Peyer's patch (tissue), 4 donors: Measurements from ENCODE around the gene TUSC2. TPM values are rescaled to one million over a fixed set of nuclear protein-coding genes. Genes with fewer than 3 reads are reported as not detected.

Experiments used
- DNase-seq, 3 donors: peaks; one replicate each; pipeline ENCODE4 v3.0.0-alpha.2; 2017 to 2019
- H3K27ac ChIP-seq, 4 donors: fragments of 200-600 bp; sonication (generic); one replicate each; pipeline ENCODE4 v1.5.1; 2016 to 2019
- H3K27me3 ChIP-seq, 2 donors: fragments of 200-600 bp; sonication (generic); one replicate each; pipeline ENCODE4 v1.5.1; 2019
- H3K36me3 ChIP-seq, 3 donors: fragments of 200-600 bp; sonication (generic); one replicate each; pipeline ENCODE4 v1.5.1; 2016 to 2019
- H3K4me1 ChIP-seq, 4 donors: fragments of 200-600 bp; sonication (generic); one replicate each; pipeline ENCODE4 v1.5.1; 2016 to 2019
- H3K4me3 ChIP-seq, 4 donors: fragments of 200-600 bp; sonication (generic); 1 replicate in 3 of 4; 2 replicates in 1 of 4; pipeline ENCODE4 v1.5.1; 2016 to 2019; ENCODE audit warnings: mild to moderate bottlenecking in 1 of 4
- H3K9me3 ChIP-seq, 4 donors: fragments of 200-600 bp; sonication (generic); one replicate each; pipeline ENCODE4 v1.5.1; 2016 to 2019; ENCODE audit warnings: mild to moderate bottlenecking in 1 of 4
- POLR2A ChIP-seq, 2 donors: fragments of 450-650 bp; IDR thresholded peaks; one replicate each; pipeline ENCODE4 v1.5.1; 2017; ENCODE audit warnings: antibody characterized with exemption in 2 of 2, mild to moderate bottlenecking in 2 of 2, moderate library complexity in 2 of 2
- total RNA-seq, 4 donors: library from RNA; depleted of rRNA; stranded (reverse); fragments of >200 nt; gene quantifications; one replicate each; pipeline ENCODE4 v1.1.0, GENCODE V29; 2016
- TF ChIP-seq, protein P1 (sequence below), 6 experiments: fragments of 450-650 bp in 4 of 6; fragments of 200-600 bp in 2 of 6; sonication (generic) in 1 of 6; IDR thresholded peaks; one replicate each; pipeline ENCODE4 v1.5.1; 2017 to 2019; ENCODE audit warnings: antibody characterized with exemption in 6 of 6, mild to moderate bottlenecking in 3 of 6, moderate library complexity in 1 of 6

Gene TUSC2
- total RNA-seq, 4 donors from 2014 or later: 5.8 to 19.8 (median 17.5) TPM

DNA sequence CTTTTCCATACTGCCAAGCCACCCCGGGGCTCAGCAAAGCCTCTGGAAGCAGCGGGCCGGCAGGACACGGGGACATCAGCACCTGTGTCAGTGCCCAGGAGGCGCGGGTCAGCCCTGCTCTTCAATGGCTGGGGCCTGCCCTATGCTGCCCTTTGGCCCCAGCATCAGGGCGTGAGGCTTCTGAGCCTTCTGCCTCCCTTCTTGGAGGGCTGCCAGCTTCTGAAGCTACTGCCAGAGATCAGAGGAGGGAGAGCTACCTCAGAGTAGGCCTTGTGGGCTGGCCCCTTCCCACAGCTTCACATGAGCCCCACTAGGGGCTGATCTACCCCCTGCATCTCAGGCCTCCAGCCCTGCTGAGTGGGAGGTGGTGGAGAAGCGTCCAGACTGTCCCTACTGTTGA, 44.3 kb upstream of the TUSC2 start:
- Histone ChIP-seq H3K9me3 (no peaks in the 10 kb centered on the region), H3K4me1 (peaks cover 0 to 6% (median 0%) of the 10 kb centered on the region in 4 donors), H3K36me3 (no peaks in the 10 kb centered on the region), H3K4me3 (no peak overlapping the region), H3K27me3 (no peaks in the 10 kb centered on the region), H3K27ac (no peak overlapping the region)
- DNase-seq: peak in 2 of 3 donors; percentile 84 to 87
- TF ChIP-seq, protein P1, sequence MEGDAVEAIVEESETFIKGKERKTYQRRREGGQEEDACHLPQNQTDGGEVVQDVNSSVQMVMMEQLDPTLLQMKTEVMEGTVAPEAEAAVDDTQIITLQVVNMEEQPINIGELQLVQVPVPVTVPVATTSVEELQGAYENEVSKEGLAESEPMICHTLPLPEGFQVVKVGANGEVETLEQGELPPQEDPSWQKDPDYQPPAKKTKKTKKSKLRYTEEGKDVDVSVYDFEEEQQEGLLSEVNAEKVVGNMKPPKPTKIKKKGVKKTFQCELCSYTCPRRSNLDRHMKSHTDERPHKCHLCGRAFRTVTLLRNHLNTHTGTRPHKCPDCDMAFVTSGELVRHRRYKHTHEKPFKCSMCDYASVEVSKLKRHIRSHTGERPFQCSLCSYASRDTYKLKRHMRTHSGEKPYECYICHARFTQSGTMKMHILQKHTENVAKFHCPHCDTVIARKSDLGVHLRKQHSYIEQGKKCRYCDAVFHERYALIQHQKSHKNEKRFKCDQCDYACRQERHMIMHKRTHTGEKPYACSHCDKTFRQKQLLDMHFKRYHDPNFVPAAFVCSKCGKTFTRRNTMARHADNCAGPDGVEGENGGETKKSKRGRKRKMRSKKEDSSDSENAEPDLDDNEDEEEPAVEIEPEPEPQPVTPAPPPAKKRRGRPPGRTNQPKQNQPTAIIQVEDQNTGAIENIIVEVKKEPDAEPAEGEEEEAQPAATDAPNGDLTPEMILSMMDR (IDR thresholded peaks at IDR 0.05): no peak
- TF ChIP-seq POLR2A (IDR thresholded peaks at IDR 0.05): no peak

DNA sequence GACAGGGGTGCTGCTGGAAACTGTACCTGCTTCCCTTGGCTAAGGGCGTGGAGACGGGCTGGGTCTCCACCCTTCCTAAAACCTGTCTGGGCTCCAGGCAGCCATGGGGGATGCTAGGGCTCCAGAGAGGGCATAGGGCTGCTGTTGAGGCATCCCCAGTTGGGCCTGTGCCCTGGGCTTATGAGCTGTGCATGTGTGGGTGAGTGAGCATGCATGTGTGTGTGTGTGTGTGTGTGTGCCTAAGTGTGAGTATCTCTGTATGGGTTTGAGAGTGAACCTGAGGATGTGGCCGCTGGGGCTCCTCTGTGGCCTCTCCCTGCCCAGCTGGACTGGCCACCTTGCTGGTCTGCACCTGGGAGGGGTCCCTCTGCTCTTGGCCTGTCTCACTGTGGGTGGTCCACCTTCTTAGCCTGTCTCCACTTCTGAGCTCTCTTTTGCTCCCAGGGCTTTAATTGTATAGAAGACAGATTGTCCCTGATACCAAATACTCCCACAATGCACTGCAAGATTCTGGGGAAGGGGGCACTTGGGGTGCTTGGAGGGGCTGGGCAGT, 43.2 kb upstream of the TUSC2 start:
- Histone ChIP-seq H3K36me3 (no peaks in the 10 kb centered on the region), H3K4me1 (peaks cover 0 to 6% (median under 1%) of the 10 kb centered on the region in 4 donors), H3K4me3 (no peak overlapping the region), H3K27me3 (no peaks in the 10 kb centered on the region), H3K27ac (no peak overlapping the region), H3K9me3 (no peaks in the 10 kb centered on the region)
- DNase-seq: no peak
- TF ChIP-seq POLR2A (IDR thresholded peaks at IDR 0.05): no peak
- TF ChIP-seq, protein P1 (IDR thresholded peaks at IDR 0.05): no peak

DNA sequence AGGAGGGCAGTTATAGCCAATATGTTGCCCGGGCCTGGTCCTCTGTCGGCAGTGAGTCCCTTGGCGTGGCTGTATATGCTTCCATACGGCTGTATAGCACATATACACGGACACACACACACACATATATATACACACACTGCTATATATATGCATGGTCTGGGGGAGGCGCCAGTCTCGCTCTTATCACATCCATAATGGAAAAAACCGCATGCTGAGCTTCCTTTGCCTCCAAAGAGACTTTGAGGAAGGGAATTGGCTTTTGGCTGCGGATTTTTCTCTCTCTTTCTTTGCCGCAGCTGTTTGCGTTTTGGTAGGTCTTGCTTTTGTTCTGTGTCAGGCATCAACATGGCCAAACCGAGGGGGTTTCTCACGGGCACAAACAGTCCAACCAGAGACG, 42.6 kb upstream of the TUSC2 start:
- DNase-seq: no peak
- Histone ChIP-seq H3K27me3 (no peaks in the 10 kb centered on the region), H3K36me3 (no peaks in the 10 kb centered on the region), H3K4me3 (no peak overlapping the region), H3K4me1 (peaks cover 0 to 6% (median 5%) of the 10 kb centered on the region in 4 donors), H3K9me3 (no peaks in the 10 kb centered on the region), H3K27ac (no peak overlapping the region)
- TF ChIP-seq POLR2A (IDR thresholded peaks at IDR 0.05): no peak
- TF ChIP-seq, protein P1 (IDR thresholded peaks at IDR 0.05): peak in 3 of 6 experiments; percentile 14 to 17 (median 15)

DNA sequence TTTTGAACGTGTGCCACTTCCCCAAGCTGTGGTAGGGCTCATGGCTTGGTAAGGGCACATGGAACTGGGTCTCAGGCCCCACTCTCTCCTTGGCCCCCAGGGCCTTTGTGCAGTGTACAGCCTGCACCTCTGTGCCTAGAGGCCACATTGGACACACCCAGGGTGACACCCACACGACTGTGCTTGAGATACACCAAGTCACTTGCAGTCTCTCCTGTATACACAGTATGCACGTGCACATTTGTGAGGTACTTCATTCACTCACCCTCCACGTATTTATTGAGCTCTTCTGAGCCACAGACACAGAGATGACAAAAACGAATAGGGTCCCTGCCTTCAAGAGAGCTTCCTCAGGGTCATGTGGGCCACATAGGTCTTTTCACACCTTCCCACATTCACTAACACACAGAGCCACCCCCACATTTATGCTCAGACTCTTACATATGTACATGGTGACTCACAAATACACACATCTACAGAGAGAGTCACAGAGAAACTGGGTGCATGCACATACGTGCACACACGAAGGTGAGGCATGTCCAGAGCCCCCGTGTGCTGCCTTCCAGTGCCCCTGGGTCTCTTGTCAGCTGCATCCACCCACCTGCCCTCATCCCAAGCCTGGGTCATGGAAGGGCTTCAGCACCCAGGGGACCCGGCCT, 41.1 kb upstream of the TUSC2 start:
- H3K27me3 ChIP-seq: no peaks in the 10 kb centered on the region
- no peak for TF ChIP-seq POLR2A (IDR thresholded peaks at IDR 0.05)
- TF ChIP-seq, protein P1 (IDR thresholded peaks at IDR 0.05): no peak
- no peaks in the 10 kb centered on the region for H3K36me3 ChIP-seq
- H3K27ac ChIP-seq: no peak overlapping the region
- DNase-seq: no peak
- H3K4me3 ChIP-seq: no peak overlapping the region
- no peaks in the 10 kb centered on the region for H3K9me3 ChIP-seq
- peaks cover 0 to 13% (median 11%) of the 10 kb centered on the region in 4 donors for H3K4me1 ChIP-seq

DNA sequence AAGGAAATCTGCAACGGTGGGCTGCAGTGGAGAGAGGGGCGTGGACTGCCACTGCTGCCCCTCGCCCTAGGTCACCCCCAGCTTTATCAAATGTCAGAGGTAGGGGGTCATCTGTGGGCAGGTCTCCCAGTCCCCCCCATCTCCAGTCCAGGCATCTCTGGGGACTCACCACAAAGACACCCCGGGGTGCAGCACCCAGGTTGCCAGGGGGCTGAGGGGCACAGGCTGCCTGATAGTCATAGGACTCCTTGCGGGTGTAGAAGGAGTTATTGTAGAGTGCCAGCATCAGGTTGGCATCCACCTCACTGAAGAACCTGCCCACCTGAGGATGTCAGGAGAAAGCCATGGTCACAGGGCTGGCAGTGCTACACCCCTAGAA, 37.8 kb upstream of the TUSC2 start:
- Histone ChIP-seq H3K36me3 (no peaks in the 10 kb centered on the region), H3K4me3 (peak overlapping the region; percentile 58 to 67 (median 62)), H3K4me1 (peaks cover 0 to 14% (median 8%) of the 10 kb centered on the region in 4 donors), H3K27ac (peak overlapping the region in 1 of 4 donors; percentile 81), H3K27me3 (no peaks in the 10 kb centered on the region), H3K9me3 (no peaks in the 10 kb centered on the region)
- no peak for TF ChIP-seq POLR2A (IDR thresholded peaks at IDR 0.05)
- DNase-seq: no peak

DNA sequence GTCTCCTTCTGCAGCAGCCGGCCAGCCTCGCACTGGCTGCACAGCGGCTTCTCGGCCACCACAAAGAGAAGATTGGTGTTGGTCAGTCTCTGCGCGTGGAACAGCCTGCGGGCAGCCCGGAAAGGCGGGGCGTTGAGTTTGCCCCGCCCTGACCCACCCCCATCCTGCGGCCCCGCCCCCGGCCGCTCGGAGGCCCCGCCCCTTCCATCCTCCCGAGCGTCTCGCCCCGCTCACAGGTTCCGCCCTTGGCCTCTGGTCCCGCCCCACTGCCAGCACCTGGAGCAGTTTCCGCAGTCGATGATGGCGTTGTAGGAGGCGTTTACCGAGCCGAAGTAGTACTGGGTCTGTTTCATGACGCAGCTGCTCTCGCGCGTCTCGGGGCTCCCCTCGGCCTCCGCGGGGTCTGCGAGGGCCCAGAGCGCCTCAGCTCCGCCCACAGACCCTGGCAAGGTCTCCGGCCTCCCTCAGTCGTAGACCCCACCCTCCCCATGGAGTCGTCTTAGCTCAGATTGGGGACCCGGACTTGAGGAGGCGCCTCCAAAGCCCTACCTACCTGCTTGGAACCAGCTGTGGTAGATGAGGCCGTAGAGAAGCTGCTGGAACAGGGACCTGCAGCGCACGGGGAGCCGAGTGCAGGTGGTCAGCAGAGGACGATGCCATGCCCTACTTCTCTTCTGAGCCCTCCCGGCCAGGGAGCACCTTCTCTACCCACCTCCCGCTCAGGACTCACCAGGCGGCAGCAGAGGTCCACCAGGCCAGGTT, 37.2 kb upstream of the TUSC2 start:
- TF ChIP-seq POLR2A (IDR thresholded peaks at IDR 0.05): peak; percentile 73 to 85
- TF ChIP-seq, protein P1 (IDR thresholded peaks at IDR 0.05): peak in 2 of 6 experiments; percentile 13 to 26
- peak; percentile 94 to 98 (median 96) for DNase-seq
- H3K27ac ChIP-seq: peak overlapping the region; percentile 56 to 81 (median 66)
- H3K27me3 ChIP-seq: no peaks in the 10 kb centered on the region
- H3K4me1 ChIP-seq: peaks cover 0 to 14% (median 8%) of the 10 kb centered on the region in 4 donors
- no peaks in the 10 kb centered on the region for H3K9me3 ChIP-seq
- H3K36me3 ChIP-seq: no peaks in the 10 kb centered on the region
- H3K4me3 ChIP-seq: peak overlapping the region; percentile 58 to 67 (median 62)
